Measurements from ENCODE around the gene USH2A.

The USH2A gene

DNA sequence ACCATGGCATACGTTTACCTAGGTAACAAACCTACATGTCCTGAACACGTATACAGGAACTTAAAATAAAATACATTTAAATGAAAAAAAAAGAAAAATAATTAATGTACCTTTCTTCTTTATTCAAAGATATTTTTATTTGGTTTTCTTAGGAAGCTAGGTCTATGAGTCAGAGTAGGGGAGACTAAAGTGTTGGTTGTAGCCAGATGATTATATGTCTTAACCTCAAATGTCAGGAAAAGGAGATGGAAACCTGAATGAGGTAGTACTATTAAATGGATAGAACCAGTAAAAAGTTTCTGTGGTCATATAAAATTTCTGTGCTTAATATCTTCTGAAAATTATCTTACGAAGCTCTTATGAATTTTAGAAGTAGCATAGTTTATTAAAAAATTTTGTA is 580.3 kb downstream of the USH2A start:
- DNase-seq: no peak

DNA sequence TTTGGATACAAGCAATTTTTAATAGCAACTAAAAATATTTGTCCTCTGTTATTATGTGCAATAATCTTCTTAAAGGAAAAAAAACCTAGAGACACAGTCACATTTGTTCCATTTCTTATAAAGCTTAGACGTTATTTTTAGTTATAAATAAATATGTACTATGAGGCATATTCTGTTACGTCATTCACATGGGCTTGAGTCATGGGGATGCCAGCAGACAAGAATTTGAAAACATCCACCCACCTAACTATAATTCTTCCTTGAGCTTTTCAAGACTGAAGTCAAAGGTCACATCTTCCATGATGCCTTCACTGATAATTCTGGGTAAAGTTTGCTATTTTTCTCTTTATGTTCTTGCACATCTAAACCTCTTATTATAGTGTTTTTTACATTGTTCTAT is 587.3 kb downstream of the USH2A start:
- no peak for DNase-seq

DNA sequence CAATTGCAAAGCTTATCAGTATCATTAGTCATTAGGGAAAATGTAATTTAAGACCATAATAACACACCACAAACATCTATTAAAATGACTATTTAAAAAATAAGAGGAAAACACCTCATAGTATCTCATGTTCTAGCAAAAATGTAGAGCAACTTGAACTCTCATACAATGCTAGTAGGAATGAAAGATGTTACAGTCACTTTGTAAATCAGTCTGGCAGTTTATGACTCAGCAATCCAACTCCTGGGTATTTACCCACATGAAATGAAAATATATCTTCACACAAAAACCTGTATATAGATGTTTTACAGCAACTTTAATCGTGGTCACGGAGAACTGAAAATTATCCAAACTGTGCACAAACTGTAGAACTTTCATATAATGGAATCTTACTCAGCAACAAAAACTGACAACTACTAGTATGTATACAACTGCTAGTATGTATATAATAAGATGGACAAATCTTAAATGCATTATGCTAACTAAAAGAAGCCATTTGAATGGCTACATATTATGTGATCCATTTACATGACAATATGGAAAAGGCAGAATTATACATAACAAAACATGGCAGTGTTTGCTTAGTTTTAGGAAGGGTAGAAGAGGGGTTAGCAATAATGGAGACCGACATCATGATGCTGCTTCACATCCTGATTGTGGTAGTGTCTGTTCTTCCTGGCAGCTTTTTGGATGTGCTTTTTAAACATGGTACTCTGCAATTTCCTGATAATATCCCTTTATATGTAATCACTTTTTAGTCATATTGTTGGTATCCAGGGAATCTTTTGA is 589.1 kb downstream of the USH2A start:
- no peak for DNase-seq

DNA sequence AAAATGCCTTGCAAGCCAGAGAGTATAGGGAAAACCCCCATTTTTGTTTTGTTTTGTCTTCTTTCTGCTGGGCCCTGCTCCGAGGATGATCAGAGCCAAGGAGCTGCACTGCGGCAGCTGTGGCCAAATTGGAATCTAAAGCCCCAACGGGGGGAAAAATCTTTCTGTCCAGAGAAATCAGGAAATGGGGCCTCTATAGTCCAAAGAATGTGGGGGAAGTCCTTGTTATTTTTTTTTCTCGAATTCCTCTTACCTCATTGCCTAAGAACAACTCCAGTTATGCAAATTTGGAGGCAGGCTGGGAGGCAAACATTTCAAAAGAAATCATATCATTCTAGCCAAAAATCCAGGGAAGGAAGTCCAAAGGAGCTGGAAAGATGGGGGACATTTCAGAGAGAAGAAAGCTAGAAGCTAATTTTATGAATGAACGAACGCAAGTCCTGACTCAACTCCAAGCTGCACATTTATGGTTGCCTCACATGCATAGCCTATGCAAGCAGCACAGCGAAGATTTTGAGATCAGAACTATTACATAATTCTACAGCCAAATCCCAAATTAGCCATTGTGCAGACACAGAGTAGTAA is 592.9 kb downstream of the USH2A start:
- no peak for DNase-seq

GRCh38 chr1:215825056-215825455 is 598.2 kb downstream of the USH2A start:
- DNase-seq: no peak

GRCh38 chr1:215824245-215824644 is 599.0 kb downstream of the USH2A start:
- DNase-seq: no peak

DNA sequence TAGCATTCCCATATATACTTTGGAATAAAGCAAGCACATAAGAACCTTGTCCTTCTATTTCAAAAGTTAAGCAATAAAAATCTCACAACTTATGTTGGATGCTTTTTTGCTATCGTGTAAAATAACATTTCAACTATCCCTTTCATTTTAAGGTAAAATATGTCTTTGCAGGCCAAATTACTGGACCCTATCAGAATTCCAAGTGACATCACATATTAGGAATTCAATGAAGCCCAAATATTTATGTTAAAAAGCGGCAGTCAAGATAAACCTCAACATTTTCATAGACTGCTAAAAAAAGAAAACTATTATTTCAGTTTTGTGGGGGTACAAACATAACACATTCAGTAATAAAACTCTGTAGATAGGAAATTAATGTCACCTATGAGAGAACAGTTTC is 604.1 kb downstream of the USH2A start:
- DNase-seq: no peak

DNA sequence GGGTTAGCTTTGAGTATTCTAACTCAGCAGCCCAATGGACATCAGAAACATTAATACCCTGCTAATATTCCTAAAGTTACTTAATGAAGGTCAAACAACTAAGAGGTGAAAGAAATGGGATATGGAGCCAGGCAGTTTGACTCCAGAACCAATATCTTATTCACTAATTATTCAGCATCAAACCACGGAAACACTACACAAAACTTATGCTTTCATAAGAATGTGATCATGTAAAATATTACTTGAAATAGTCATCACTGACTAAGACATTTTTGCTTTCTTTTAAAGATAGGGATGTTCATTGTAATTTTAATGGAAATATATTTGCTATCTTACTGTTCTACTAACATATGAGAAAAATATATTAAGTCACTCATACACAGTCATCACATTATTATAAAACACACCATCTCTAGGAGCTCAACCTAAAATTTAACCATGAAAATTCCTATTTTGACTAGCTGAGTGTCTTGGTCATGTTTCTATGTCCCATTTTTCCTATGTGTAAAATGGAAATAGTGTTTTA is 615.3 kb downstream of the USH2A start:
- no peak for DNase-seq

DNA sequence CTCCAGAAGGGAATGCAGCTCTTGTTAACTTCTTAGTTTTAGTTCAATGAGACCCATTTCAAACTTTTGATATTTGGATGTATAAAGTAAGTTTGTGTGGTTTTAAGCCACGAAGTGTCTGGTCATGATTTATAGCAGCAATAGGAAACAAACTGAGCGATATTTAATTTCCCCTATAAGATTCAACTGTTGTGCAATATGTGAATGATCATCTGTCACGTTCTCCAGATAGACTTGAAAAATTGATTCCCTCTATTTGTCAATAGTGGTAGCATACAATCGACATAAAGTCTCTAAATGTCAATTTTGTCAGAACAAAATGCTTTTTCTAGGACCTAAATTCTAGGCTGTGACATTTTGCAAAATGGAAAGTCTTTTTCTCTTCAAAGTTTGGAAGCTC is 616.0 kb downstream of the USH2A start:
- DNase-seq: no peak

DNA sequence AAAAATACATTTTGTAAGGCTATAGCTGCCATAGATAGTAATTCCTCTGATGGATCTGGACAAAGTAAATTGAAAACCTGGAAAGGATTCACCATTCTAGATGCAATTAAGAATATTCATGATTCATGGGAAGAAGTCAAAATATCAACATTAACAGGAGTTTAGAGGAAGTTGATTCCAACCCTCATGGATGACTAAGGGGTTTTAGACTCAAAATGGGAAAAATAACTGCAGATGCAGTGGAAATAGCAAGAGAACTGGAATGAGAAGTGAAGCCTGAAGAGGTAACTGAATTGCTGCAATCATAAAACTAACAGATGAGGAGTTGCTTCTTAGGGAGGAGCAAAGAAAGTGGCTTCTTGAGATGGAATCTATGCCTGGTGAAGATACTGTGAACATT is 625.4 kb downstream of the USH2A start:
- no peak for DNase-seq

GRCh38 chr1:215794156-215794555 is 629.1 kb downstream of the USH2A start:
- no peak for DNase-seq

DNA sequence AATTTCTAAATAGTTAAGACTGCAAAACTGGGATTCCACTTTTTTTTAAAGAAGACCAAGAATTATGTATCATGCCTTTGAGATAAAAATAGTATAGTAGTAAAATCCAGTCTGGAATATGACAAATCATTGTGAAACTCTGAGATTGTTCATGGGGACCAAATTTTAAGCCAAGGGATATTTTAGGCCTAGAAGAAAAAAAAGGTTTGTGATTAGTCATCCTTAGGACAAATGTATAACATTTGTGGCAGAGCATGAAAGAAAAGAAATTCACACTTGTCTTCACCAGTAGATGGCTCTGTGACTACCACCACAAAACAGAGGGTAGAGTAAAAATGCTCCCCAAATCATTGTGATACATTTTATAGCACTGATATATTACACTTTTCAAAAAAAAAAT is 630.1 kb downstream of the USH2A start:
- no peak for DNase-seq

GRCh38 chr1:215792446-215792845 is 630.8 kb downstream of the USH2A start:
- no peak for DNase-seq

GRCh38 chr1:215789981-215790380 is 633.3 kb downstream of the USH2A start:
- no peak for DNase-seq

DNA sequence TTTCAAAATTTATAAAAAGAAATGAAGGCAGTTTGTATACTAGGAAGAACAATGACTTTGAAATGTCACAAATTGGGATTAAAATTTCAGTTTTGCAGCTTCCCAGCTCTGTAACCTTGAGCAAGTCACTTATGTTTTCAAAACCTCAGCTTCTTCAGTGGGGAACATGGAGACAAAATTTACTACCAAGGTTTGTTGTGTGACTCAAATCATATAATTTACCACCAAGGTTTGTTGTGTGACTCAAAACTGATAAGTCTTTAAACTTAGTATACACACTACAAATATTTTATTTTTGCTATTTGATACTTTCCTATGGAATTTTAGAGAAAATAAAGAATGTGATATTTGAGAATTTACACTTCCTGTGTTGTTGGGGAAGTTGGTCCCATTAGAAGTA is 636.3 kb downstream of the USH2A start:
- no peak for DNase-seq

- no peak for DNase-seq
Observed at GRCh38 chr1:215780641-215781040, 642.6 kb downstream of the USH2A start.

DNA sequence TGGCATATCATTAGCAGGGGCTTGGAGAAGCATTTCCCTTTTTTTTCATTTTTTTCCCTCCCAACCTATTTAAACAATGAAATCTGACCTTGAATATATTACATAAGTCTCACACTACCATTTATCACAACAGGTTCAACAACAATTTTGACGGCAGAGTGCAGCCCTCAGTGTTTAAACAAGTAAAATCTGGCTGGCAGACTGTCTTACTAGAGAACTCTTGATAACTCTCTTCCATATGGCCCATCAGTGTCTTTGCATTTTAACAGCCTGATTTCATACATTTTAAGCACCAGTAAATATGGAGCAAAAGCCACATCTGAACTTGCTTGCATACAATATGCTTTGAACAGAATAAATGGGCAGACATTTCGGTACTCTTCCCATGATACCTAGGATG is 643.1 kb downstream of the USH2A start:
- no peak for DNase-seq

DNA sequence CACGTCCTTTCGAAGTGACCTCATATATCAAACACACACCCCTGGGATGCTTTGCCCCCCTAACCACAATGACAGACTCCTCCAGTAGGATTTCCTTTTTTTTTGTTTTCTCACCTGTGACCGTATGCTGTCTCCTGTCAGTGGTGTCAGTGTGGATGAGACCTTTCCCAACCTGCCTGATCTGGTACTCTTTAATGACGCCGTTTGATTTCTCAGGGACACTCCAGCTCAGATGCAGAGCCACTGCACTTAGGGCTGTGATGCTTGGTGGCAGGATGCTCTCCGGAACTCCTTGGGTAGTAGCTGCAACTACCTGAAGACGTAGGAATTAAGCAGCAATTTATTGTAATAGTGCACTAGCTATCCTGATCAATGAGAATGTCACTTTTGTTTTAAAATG is 643.5 kb downstream of the USH2A start:
- no peak for DNase-seq

DNA sequence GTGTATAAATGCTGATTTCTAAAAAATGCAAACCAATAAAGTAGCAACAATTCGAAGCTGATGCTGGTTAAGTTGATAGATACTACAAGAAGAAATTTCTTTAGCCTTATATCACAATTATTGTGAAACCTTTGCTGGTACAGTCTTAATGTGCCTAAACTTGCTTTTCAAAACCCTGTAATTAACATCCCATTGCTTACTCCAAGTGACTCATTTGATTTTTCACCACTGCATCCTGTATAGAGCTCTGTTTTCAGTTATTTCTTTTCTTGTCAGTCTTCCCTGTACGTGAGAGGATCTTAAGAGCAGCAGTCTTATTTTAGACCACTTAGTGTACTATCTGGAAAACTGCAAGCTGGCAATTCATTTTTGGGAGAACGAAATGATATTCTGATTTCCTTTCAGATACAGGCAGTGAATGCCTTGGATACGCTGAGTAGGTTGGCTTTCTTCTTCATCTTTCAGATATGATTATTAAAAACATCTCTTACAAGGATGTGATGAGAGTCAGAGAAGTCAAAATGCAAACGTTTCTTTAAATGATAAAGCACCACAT is 645.8 kb downstream of the USH2A start:
- no peak for DNase-seq

GRCh38 chr1:215776336-215776735 is 646.9 kb downstream of the USH2A start:
- DNase-seq: no peak

GRCh38 chr1:215772151-215772550 is 651.1 kb downstream of the USH2A start:
- no peak for DNase-seq

- no peak for DNase-seq
Observed at GRCh38 chr1:215768303-215768702, 654.9 kb downstream of the USH2A start.

DNA sequence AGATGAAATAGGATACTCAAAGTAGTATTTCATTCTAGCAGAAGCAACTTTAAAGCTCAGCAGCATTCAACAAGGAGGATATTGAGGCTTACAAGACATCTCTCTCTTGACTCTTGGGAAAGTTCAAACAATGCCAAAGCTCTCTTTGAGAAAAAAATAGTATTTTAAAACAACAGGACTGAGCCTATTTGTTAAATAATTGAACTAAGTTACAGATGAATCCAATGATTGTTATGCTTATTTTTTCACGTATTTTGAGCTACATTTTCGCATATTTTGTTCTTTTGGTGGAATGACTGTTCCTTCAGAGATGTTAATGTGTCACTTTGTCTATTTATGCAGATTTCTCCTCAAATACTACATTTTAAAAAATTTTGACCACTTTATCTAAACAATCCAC is 655.5 kb downstream of the USH2A start:
- no peak for DNase-seq

GRCh38 chr1:215766521-215766920 is 656.7 kb downstream of the USH2A start:
- no peak for DNase-seq

Data from GOT3 (cell line).